Measurements from ENCODE around the gene SLC31A2. TPM values are rescaled to one million over a fixed set of nuclear protein-coding genes. Genes with fewer than 3 reads are reported as not detected.

SLC31A2 gene
- total RNA-seq, 1 donor from 2014 or later: 1.6 TPM

DNA sequence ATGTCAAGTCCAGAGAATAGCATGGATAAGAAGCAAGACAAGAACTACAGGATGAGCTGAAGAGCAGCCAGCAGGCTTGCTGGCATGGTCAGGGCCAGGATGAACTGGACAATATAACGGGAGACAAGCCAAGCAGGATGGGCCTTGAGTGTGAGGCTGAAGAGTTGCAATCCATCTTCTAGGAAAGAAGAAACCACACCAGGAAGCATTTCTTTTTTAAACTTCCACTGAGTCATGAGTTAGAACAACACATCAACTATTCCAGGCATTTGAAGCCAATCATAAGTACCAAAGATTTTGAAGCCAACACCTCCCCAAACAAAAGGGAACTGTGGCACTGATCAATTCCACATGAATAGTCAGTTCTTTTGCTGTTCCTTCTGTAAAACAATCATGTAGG lies 27.3 kb downstream of the SLC31A2 start:
- TF ChIP-seq, protein P1, sequence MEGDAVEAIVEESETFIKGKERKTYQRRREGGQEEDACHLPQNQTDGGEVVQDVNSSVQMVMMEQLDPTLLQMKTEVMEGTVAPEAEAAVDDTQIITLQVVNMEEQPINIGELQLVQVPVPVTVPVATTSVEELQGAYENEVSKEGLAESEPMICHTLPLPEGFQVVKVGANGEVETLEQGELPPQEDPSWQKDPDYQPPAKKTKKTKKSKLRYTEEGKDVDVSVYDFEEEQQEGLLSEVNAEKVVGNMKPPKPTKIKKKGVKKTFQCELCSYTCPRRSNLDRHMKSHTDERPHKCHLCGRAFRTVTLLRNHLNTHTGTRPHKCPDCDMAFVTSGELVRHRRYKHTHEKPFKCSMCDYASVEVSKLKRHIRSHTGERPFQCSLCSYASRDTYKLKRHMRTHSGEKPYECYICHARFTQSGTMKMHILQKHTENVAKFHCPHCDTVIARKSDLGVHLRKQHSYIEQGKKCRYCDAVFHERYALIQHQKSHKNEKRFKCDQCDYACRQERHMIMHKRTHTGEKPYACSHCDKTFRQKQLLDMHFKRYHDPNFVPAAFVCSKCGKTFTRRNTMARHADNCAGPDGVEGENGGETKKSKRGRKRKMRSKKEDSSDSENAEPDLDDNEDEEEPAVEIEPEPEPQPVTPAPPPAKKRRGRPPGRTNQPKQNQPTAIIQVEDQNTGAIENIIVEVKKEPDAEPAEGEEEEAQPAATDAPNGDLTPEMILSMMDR (IDR thresholded peaks at IDR 0.05; ENCODE audit: partially characterized antibody, unreplicated experiment): no peak
- no peak for DNase-seq
- no peaks in the 10 kb centered on the region for H3K27me3 Mint-ChIP-seq (ENCODE audit: unreplicated experiment)
- no peaks in the 10 kb centered on the region for H3K9me3 Mint-ChIP-seq (ENCODE audit: unreplicated experiment)
- H3K36me3 Mint-ChIP-seq (ENCODE audit: unreplicated experiment): peaks cover 4% of the 10 kb centered on the region
- no peak overlapping the region for H3K4me3 Mint-ChIP-seq (ENCODE audit: unreplicated experiment)
- no peak overlapping the region for H3K27ac Mint-ChIP-seq (ENCODE audit: unreplicated experiment)
- no peaks in the 10 kb centered on the region for H3K4me1 Mint-ChIP-seq (ENCODE audit: low read depth, unreplicated experiment)

DNA sequence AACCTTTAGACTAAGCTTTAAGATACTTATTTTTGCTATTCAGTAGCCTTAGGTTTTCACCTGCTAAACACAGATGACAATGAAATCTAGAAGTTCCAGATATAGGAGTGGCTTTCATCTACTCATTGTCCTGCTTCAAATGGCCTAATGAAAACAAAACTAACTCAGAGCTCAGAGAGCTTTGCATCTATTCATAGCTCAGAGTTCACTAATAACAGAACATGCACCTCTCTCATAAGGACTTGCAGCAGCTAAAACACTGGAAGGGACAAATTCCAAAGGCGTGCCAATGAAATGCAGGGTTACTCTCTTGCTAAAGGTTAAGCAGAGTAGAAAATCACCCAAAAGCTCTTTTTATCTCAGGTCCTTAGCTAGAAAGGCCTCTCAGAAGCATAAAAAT lies 29.0 kb downstream of the SLC31A2 start:
- H3K9me3 Mint-ChIP-seq (ENCODE audit: unreplicated experiment): no peaks in the 10 kb centered on the region
- TF ChIP-seq, protein P1 (IDR thresholded peaks at IDR 0.05; ENCODE audit: partially characterized antibody, unreplicated experiment): no peak
- no peak overlapping the region for H3K27ac Mint-ChIP-seq (ENCODE audit: unreplicated experiment)
- no peak overlapping the region for H3K4me3 Mint-ChIP-seq (ENCODE audit: unreplicated experiment)
- DNase-seq: no peak
- no peaks in the 10 kb centered on the region for H3K36me3 Mint-ChIP-seq (ENCODE audit: unreplicated experiment)
- H3K27me3 Mint-ChIP-seq (ENCODE audit: unreplicated experiment): no peaks in the 10 kb centered on the region
- no peaks in the 10 kb centered on the region for H3K4me1 Mint-ChIP-seq (ENCODE audit: low read depth, unreplicated experiment)

DNA sequence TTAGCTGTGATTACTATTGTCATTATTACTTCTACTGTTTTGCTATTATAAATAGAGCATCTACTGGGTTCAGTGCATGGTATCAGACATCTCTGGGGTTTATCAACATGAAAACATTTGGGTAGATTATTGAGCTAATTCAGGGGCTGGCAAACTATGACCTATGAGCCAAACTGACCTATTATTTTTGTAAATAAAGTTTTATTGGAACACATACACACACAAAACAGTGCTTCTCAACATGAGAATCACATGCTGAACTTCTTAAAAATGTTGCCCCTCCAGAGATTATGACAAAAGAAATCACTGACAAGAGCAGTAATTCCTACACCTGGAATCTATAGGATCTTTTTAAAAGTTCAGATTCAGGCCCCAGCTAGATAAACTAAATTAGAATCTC lies 30.4 kb downstream of the SLC31A2 start:
- Mint-ChIP-seq H3K27ac (ENCODE audit: unreplicated experiment) (no peak overlapping the region), H3K9me3 (ENCODE audit: unreplicated experiment) (no peaks in the 10 kb centered on the region), H3K27me3 (ENCODE audit: unreplicated experiment) (no peaks in the 10 kb centered on the region), H3K36me3 (ENCODE audit: unreplicated experiment) (no peaks in the 10 kb centered on the region), H3K4me3 (ENCODE audit: unreplicated experiment) (no peak overlapping the region), H3K4me1 (ENCODE audit: low read depth, unreplicated experiment) (peaks cover 3% of the 10 kb centered on the region)
- no peak for DNase-seq
- TF ChIP-seq, protein P1 (IDR thresholded peaks at IDR 0.05; ENCODE audit: partially characterized antibody, unreplicated experiment): no peak

DNA sequence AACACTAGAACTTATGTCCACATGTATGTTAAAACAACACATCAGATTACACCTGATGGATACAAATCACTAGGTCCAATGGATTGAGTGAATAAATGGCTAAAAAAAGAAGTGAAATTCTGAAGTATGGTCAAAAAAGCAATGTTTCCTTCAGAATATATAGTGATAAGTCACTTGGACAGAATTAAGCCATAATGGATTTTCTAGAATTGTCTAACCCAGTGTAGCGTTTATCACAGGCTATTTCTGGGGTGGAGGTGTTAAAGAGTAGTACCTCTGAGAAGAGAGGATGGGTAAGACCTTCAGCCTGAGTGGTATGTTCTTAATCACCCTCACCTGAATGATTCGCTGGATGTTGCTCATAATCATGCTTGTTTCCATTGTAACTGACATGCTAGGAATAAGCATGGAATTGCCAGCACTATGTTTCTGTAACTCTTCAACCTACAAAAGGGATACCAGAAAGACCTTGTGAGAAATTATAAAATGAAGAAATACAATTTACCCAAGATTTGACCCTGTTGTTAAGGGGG lies 33.2 kb downstream of the SLC31A2 start:
- H3K4me1 Mint-ChIP-seq (ENCODE audit: low read depth, unreplicated experiment): peaks cover 19% of the 10 kb centered on the region
- H3K36me3 Mint-ChIP-seq (ENCODE audit: unreplicated experiment): no peaks in the 10 kb centered on the region
- no peaks in the 10 kb centered on the region for H3K9me3 Mint-ChIP-seq (ENCODE audit: unreplicated experiment)
- DNase-seq: no peak
- no peak overlapping the region for H3K4me3 Mint-ChIP-seq (ENCODE audit: unreplicated experiment)
- TF ChIP-seq, protein P1 (IDR thresholded peaks at IDR 0.05; ENCODE audit: partially characterized antibody, unreplicated experiment): no peak
- H3K27me3 Mint-ChIP-seq (ENCODE audit: unreplicated experiment): no peaks in the 10 kb centered on the region
- H3K27ac Mint-ChIP-seq (ENCODE audit: unreplicated experiment): no peak overlapping the region

- H3K27me3 Mint-ChIP-seq (ENCODE audit: unreplicated experiment): no peaks in the 10 kb centered on the region
- H3K4me1 Mint-ChIP-seq (ENCODE audit: low read depth, unreplicated experiment): peaks cover 19% of the 10 kb centered on the region
- no peaks in the 10 kb centered on the region for H3K9me3 Mint-ChIP-seq (ENCODE audit: unreplicated experiment)
- DNase-seq: no peak
- H3K27ac Mint-ChIP-seq (ENCODE audit: unreplicated experiment): no peak overlapping the region
- no peak overlapping the region for H3K4me3 Mint-ChIP-seq (ENCODE audit: unreplicated experiment)
- H3K36me3 Mint-ChIP-seq (ENCODE audit: unreplicated experiment): no peaks in the 10 kb centered on the region
- TF ChIP-seq, protein P1 (IDR thresholded peaks at IDR 0.05; ENCODE audit: partially characterized antibody, unreplicated experiment): no peak
These were observed 33.7 kb downstream of the SLC31A2 start for GRCh38 chr9:113184539-113184938.
